Measurements from ENCODE around the gene PDK3.

DNA sequence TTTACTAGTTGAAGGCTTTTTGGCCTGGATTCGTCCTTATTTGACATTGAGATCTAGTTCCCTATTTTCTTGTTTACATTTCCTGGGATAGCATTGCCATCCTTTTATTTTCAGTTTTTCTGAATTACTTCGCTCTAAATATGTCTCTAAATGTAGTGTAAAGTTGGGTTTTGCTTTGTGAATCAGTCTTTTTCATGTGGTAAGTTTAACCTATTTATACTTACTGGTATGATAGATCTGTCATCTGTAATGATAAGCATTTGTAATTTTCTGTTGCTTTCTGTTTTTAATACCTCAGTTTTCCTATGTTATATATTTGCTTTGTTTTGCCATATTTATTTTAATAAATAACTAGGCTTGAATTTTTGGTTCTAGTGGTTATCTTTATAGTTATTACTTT, 6.7 kb downstream of the PDK3 start:
- TF ChIP-seq, protein P1, sequence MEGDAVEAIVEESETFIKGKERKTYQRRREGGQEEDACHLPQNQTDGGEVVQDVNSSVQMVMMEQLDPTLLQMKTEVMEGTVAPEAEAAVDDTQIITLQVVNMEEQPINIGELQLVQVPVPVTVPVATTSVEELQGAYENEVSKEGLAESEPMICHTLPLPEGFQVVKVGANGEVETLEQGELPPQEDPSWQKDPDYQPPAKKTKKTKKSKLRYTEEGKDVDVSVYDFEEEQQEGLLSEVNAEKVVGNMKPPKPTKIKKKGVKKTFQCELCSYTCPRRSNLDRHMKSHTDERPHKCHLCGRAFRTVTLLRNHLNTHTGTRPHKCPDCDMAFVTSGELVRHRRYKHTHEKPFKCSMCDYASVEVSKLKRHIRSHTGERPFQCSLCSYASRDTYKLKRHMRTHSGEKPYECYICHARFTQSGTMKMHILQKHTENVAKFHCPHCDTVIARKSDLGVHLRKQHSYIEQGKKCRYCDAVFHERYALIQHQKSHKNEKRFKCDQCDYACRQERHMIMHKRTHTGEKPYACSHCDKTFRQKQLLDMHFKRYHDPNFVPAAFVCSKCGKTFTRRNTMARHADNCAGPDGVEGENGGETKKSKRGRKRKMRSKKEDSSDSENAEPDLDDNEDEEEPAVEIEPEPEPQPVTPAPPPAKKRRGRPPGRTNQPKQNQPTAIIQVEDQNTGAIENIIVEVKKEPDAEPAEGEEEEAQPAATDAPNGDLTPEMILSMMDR (conservative IDR thresholded peaks at IDR 0.05; ENCODE audit: low read length) = no peak
- TF ChIP-seq EZH2phosphoT487 (IDR thresholded peaks at IDR 0.05; ENCODE audit: borderline replicate concordance, low read depth, low read length) = no peak
